ENCODE results near the gene MXD1. TPM values are rescaled to one million over a fixed set of nuclear protein-coding genes. Genes with fewer than 3 reads are reported as not detected.

Gene MXD1
- total RNA-seq, 1 donor = 80.9 TPM

GRCh38 chr2:69956475-69956979 is 41.6 kb downstream of the MXD1 start:
- Histone ChIP-seq H3K4me3 (ENCODE audit: low read length) (no peak overlapping the region), H3K4me1 (ENCODE audit: insufficient read depth, low read length) (peaks cover 44% of the 10 kb centered on the region), H3K27me3 (ENCODE audit: insufficient read depth, low read length) (no peaks in the 10 kb centered on the region), H3K9me3 (ENCODE audit: low read depth, low read length) (no peaks in the 10 kb centered on the region)

- Histone ChIP-seq H3K27me3 (ENCODE audit: insufficient read depth, low read length) (no peaks in the 10 kb centered on the region), H3K9me3 (ENCODE audit: low read depth, low read length) (no peaks in the 10 kb centered on the region), H3K4me1 (ENCODE audit: insufficient read depth, low read length) (peaks cover 34% of the 10 kb centered on the region)
Observed at GRCh38 chr2:69957965-69958364, 43.1 kb downstream of the MXD1 start.

GRCh38 chr2:69958480-69958879 is 43.6 kb downstream of the MXD1 start:
- H3K9me3 ChIP-seq (ENCODE audit: low read depth, low read length) = no peaks in the 10 kb centered on the region
- H3K27me3 ChIP-seq (ENCODE audit: insufficient read depth, low read length) = no peaks in the 10 kb centered on the region
- no peak overlapping the region for H3K4me3 ChIP-seq (ENCODE audit: low read length)
- peaks cover 29% of the 10 kb centered on the region for H3K4me1 ChIP-seq (ENCODE audit: insufficient read depth, low read length)

More at GRCh38 chr2:69957965-69958364, 43.1 kb downstream of the MXD1 start:
- H3K4me3 ChIP-seq (ENCODE audit: low read length) = no peak overlapping the region

- Histone ChIP-seq H3K4me1 (ENCODE audit: insufficient read depth, low read length) (peaks cover 23% of the 10 kb centered on the region), H3K27me3 (ENCODE audit: insufficient read depth, low read length) (no peaks in the 10 kb centered on the region), H3K4me3 (ENCODE audit: low read length) (no peak overlapping the region), H3K9me3 (ENCODE audit: low read depth, low read length) (no peaks in the 10 kb centered on the region)
Observed at GRCh38 chr2:69959425-69959824, 44.5 kb downstream of the MXD1 start.

- Histone ChIP-seq H3K9me3 (ENCODE audit: low read depth, low read length) (no peaks in the 10 kb centered on the region), H3K4me1 (ENCODE audit: insufficient read depth, low read length) (peaks cover 24% of the 10 kb centered on the region), H3K27me3 (ENCODE audit: insufficient read depth, low read length) (no peaks in the 10 kb centered on the region), H3K4me3 (ENCODE audit: low read length) (no peak overlapping the region)
Observed at GRCh38 chr2:69960821-69961220, 45.9 kb downstream of the MXD1 start.

GRCh38 chr2:69961496-69961895 is 46.6 kb downstream of the MXD1 start, which contains the start of gene ASPRV1:
Gene ASPRV1, minus strand, starts transcription at chr2:69961631. Its CDS starts 195 bp downstream, at chr2:69961436.
- Histone ChIP-seq H3K9me3 (ENCODE audit: low read depth, low read length) (no peaks in the 10 kb centered on the region), H3K27me3 (ENCODE audit: insufficient read depth, low read length) (no peaks in the 10 kb centered on the region)

GRCh38 chr2:69962986-69963730 is 48.2 kb downstream of the MXD1 start:
- H3K27me3 ChIP-seq (ENCODE audit: insufficient read depth, low read length) = no peaks in the 10 kb centered on the region
- peaks cover 4% of the 10 kb centered on the region for H3K4me1 ChIP-seq (ENCODE audit: insufficient read depth, low read length)
- no peak overlapping the region for H3K4me3 ChIP-seq (ENCODE audit: low read length)
- H3K9me3 ChIP-seq (ENCODE audit: low read depth, low read length) = no peaks in the 10 kb centered on the region

More at GRCh38 chr2:69961496-69961895, 46.6 kb downstream of the MXD1 start, which contains the start of gene ASPRV1:
- Histone ChIP-seq H3K4me3 (ENCODE audit: low read length) (no peak within 1 kb of the TSS), H3K4me1 (ENCODE audit: insufficient read depth, low read length) (peaks cover 17% of the 10 kb centered on the region)

- Histone ChIP-seq H3K4me3 (ENCODE audit: low read length) (no peak overlapping the region), H3K4me1 (ENCODE audit: insufficient read depth, low read length) (peaks cover 4% of the 10 kb centered on the region), H3K9me3 (ENCODE audit: low read depth, low read length) (no peaks in the 10 kb centered on the region)
Observed at GRCh38 chr2:69964353-69964841, 49.5 kb downstream of the MXD1 start.

GRCh38 chr2:69965756-69966445 is 51.0 kb downstream of the MXD1 start:
- H3K4me1 ChIP-seq (ENCODE audit: insufficient read depth, low read length) = peaks cover 4% of the 10 kb centered on the region
- no peak overlapping the region for H3K4me3 ChIP-seq (ENCODE audit: low read length)
- no peaks in the 10 kb centered on the region for H3K9me3 ChIP-seq (ENCODE audit: low read depth, low read length)
- H3K27me3 ChIP-seq (ENCODE audit: insufficient read depth, low read length) = no peaks in the 10 kb centered on the region

More at GRCh38 chr2:69964353-69964841, 49.5 kb downstream of the MXD1 start:
- H3K27me3 ChIP-seq (ENCODE audit: insufficient read depth, low read length) = no peaks in the 10 kb centered on the region

GRCh38 chr2:69966496-69966895 is 51.6 kb downstream of the MXD1 start:
- H3K4me1 ChIP-seq (ENCODE audit: insufficient read depth, low read length) = peaks cover 4% of the 10 kb centered on the region
- no peaks in the 10 kb centered on the region for H3K27me3 ChIP-seq (ENCODE audit: insufficient read depth, low read length)
- no peak overlapping the region for H3K4me3 ChIP-seq (ENCODE audit: low read length)
- no peaks in the 10 kb centered on the region for H3K9me3 ChIP-seq (ENCODE audit: low read depth, low read length)

GRCh38 chr2:69968609-69969008 is 53.7 kb downstream of the MXD1 start:
- H3K4me1 ChIP-seq (ENCODE audit: insufficient read depth, low read length) = peaks cover 9% of the 10 kb centered on the region
- H3K27me3 ChIP-seq (ENCODE audit: insufficient read depth, low read length) = no peaks in the 10 kb centered on the region
- no peak overlapping the region for H3K4me3 ChIP-seq (ENCODE audit: low read length)
- no peaks in the 10 kb centered on the region for H3K9me3 ChIP-seq (ENCODE audit: low read depth, low read length)

GRCh38 chr2:69969126-69969983 is 54.4 kb downstream of the MXD1 start:
- H3K4me1 ChIP-seq (ENCODE audit: insufficient read depth, low read length) = peaks cover 10% of the 10 kb centered on the region
- no peaks in the 10 kb centered on the region for H3K9me3 ChIP-seq (ENCODE audit: low read depth, low read length)
- no peaks in the 10 kb centered on the region for H3K27me3 ChIP-seq (ENCODE audit: insufficient read depth, low read length)
- H3K4me3 ChIP-seq (ENCODE audit: low read length) = no peak overlapping the region

GRCh38 chr2:69969991-69970390 is 55.1 kb downstream of the MXD1 start:
- peaks cover 9% of the 10 kb centered on the region for H3K4me1 ChIP-seq (ENCODE audit: insufficient read depth, low read length)
- no peaks in the 10 kb centered on the region for H3K9me3 ChIP-seq (ENCODE audit: low read depth, low read length)
- no peak overlapping the region for H3K4me3 ChIP-seq (ENCODE audit: low read length)
- no peaks in the 10 kb centered on the region for H3K27me3 ChIP-seq (ENCODE audit: insufficient read depth, low read length)

- Histone ChIP-seq H3K27me3 (ENCODE audit: insufficient read depth, low read length) (no peaks in the 10 kb centered on the region), H3K4me1 (ENCODE audit: insufficient read depth, low read length) (peaks cover 33% of the 10 kb centered on the region), H3K9me3 (ENCODE audit: low read depth, low read length) (no peaks in the 10 kb centered on the region), H3K4me3 (ENCODE audit: low read length) (no peak overlapping the region)
Observed at GRCh38 chr2:69972822-69973221, 57.9 kb downstream of the MXD1 start.
